DMS114 treated with DMSO at 0.1 percent for 48 hours (cell line): Measurements from ENCODE around the gene CLEC17A.
A peak's percentile ranks its signal among the peaks of the same experiment; 100 is the strongest.
"Not testable (repeated sequence)": the region's sequence is repeated elsewhere in the genome, so short reads cannot be mapped to it uniquely, and the experiment has no call there.

ENCODE experiments used
- DNase-seq: peaks from one replicate; lab custom pipeline; 2025; ENCODE audit not compliant: unreplicated experiment; lab: John Stamatoyannopoulos, UW

The CLEC17A gene

GRCh38 chr19:14577885-14578427 is 4.9 kb upstream of the CLEC17A start:
- no peak for DNase-seq

DNA sequence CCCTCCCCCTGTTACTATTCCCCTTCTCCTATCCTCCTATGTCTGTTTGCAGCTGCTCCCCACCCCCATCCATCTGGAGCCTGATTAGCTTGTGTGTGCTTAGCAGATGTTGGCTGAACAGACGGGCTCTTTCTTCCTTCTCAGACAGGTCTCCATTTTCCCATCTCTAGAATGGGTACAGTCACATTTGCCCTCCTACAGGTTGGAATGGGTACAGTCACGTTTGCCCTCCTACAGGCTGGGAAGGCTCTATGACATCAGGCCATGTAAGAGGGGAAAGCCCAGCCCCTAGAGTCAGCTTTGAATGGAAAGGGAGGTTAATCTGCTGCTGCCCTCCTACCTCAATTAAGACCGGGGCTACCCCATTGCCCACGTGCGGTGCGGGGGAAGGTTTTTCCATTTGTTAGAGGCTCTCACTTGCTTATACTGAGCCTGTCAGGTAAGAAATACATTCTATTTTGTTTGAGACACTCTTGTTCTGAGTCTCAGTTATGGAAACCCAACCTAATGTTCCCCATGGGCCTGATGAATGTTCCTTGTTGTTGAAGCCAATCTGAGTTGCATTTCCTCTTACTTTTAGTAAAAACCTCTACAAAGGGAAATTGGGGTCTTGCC is 2.2 kb upstream of the CLEC17A start:
- DNase-seq = no peak

GRCh38 chr19:14584372-14584771 is 1.5 kb downstream of the CLEC17A start:
- not testable (repeated sequence) for DNase-seq

DNA sequence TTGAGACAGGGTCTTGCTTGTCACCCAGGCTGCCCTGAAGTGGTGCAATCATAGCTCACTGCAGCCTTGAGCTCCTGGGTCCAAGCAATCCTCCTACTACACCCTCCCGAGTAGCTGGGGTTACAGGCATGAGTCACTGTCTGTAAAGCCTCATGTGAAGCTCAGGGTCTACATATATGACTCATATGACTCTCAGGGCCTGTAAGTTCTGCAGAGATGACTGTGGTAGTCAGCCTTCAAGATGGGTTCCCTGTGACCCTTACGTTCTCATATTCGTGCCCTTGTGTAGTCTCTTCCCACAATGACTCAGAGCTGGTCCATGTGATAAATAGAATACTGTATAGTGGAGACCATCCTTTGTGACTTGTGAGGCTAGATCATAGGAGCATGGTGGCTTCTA is 2.3 kb downstream of the CLEC17A start:
- not testable (repeated sequence) for DNase-seq

DNA sequence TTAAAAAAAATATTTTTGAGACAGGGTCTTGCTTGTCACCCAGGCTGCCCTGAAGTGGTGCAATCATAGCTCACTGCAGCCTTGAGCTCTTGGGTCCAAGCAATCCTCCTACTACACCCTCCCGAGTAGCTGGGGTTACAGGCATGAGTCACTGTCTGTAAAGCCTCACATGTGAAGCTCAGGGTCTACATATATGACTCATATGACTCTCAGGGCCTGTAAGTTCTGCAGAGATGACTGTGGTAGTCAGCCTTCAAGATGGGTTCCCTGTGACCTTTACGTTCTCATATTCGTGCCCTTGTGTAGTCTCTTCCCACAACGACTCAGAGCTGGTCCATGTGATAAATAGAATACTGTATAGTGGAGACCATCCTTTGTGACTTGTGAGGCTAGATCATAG is 6.5 kb downstream of the CLEC17A start:
- DNase-seq = not testable (repeated sequence)

DNA sequence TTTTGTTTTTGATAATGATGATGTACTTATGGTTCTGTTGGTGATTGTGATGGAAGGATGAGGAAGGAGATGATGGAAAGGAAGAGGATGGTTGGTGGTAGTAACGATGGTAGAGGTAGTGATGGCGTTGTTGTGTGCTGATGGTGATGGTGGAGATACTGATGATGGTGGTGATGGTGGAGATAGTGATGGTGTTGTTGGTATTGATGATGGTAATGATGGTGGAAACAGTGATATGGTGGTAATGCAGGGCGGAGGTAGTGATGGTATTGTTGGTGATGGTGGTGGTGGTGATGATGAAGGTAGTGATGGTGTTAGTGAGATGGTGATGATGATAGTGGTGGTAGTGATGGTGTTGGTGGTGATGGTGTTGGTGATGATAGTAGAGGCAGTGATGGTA is 12.7 kb downstream of the CLEC17A start:
- DNase-seq = no peak

DNA sequence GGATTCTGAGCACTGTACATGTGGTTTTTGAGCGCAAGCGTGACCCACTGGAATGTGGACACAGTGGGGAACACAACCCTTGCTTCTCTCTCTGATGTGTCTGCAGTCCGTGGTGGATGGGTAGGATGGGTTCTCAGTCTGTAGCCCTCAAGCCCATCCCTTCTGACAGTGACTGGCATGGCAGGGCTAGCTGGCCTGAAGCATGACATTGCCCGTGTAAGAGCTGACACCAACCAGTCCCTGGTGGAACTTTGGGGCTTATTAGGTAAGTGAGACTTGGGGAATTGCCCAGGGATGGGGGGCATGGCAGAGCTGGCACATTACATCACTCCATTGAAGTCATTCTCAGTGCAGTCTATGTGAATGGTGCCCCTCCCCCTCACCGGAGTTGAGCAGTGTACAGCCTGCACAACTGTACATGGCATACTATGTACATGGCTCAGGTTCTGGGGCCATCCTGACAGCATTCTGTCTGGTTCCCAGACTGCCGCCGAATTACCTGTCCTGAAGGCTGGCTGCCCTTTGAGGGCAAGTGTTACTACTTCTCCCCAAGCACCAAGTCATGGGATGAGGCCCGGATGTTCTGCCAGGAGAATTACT is 16.8 kb downstream of the CLEC17A start:
- DNase-seq = no peak

GRCh38 chr19:14603990-14604387 is 21.1 kb downstream of the CLEC17A start:
- no peak for DNase-seq

- no peak for DNase-seq
Observed at GRCh38 chr19:14606627-14607026, 23.7 kb downstream of the CLEC17A start.

GRCh38 chr19:14611051-14611450 is 28.2 kb downstream of the CLEC17A start:
- no peak for DNase-seq

GRCh38 chr19:14612242-14612641 is 29.4 kb downstream of the CLEC17A start:
- DNase-seq = not testable (repeated sequence)

- DNase-seq = no peak
Observed at GRCh38 chr19:14612657-14613056, 29.8 kb downstream of the CLEC17A start.

DNA sequence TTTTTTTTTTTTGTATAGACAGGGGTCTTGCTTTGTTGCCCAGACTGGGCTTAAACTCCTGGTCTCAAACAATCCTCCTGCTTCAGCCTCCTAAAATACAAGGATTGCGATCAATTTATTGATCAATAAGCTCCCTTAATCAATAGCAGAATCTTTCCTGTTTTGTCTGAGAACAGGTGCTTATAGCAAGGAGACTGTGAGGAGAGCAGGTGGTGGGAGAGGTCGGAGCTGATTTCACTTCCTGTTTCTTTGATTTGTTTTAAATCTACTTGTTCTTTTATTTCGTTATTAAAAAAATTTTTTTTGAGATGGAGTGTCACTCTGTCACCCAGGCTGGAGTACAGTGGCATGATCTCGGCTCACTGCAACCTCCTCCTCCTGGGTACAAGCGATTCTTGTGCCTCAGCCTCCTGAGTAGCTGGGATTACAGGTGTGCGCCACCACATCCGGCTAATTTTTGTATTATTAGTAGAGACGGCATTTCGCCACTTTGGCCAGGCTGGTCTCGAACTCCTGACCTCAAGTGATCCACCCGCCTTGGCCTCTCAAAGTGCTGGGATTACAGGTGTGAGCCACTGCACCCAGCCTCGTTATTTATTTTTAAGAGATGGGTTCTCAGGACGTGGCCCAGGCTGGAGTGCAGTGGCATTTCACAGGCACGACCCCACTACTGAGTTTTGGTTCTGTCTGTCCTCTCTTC is 30.7 kb downstream of the CLEC17A start:
- DNase-seq = not testable (repeated sequence)

GRCh38 chr19:14614099-14614412 is 31.2 kb downstream of the CLEC17A start:
- DNase-seq = no peak

- no peak for DNase-seq
Observed at GRCh38 chr19:14615623-14616022, 32.7 kb downstream of the CLEC17A start.

GRCh38 chr19:14616407-14616806 is 33.5 kb downstream of the CLEC17A start:
- no peak for DNase-seq

DNA sequence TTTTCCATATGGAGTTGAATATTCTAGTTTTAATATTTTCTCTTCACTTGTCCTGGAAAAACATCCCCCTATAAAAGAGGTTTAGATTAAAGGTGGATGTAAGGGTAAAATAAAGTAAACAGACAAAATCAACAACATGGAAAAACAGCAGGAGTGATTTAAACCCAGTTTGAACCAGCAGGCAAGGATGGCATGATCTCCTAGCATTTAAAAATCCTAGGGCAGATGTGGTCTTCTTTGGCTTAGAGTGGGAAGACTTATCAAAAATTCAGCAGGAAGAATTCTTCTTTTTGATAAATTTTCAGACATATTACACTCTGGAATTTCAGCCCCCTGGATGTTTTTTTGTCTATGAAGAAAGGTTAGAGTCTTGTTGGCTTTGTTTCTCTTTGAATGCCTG is 36.5 kb downstream of the CLEC17A start:
- DNase-seq = no peak

- DNase-seq = not testable (repeated sequence)
Observed at GRCh38 chr19:14624491-14624890, 41.6 kb downstream of the CLEC17A start.

- DNase-seq = no peak
Observed at GRCh38 chr19:14629557-14629956, 46.7 kb downstream of the CLEC17A start.

DNA sequence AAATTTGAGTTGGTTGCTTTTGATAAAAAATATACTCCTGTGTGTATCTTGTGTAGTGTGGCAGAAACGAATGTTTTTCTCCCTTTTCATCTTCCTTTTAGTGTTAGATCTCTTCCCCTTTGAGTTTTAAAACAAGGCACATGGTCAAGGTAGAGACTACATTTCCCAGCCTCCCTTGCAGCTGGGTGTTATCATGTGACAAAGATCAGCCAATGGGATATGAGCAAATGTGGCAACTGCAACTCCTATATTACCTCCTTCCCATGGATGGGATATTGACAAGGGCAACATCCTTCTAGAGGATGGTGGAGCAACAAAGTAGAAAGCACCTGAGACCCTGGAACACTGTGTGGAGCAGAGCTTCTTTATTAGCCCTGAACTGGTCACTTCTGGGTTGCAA is 49.4 kb downstream of the CLEC17A start:
- DNase-seq = peak; percentile 16

- no peak for DNase-seq
Observed at GRCh38 chr19:14639536-14640277, 56.8 kb downstream of the CLEC17A start.

DNA sequence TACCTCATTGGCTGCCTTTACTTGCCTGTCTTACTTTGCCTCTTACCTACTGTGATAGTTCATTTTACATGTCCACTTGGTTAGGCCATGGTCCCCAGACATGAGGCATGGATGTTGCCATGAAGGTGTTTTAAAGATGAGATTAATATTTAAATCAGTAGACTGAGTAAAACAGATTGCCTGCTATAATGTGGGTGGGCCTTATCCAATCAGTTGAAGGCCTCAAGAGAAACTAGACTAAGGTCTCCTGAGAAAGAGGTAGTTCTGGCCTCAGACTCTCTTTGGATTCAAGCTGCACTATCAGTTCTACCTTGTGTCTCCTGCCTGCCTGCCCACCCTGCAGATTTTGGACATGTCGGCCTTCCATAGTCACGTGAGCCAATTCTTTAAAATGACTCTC is 65.6 kb downstream of the CLEC17A start:
- no peak for DNase-seq
